Putamen (tissue), 1 donor: Measurements from ENCODE around the gene ADAP1.

Source experiments
- DNase-seq: peaks from one replicate; pipeline ENCODE4 v3.0.0-alpha.2; 2016; ENCODE audit warnings: low spot score

The ADAP1 gene

GRCh38 chr7:894164-894867 lies 60.2 kb downstream of the ADAP1 start:
- DNase-seq = no peak

GRCh38 chr7:893686-894085 lies 60.8 kb downstream of the ADAP1 start:
- no peak for DNase-seq

- no peak for DNase-seq
These were observed 61.6 kb downstream of the ADAP1 start for GRCh38 chr7:892648-893593.

GRCh38 chr7:891805-892204 lies 62.7 kb downstream of the ADAP1 start:
- no peak for DNase-seq

GRCh38 chr7:891291-891690 lies 63.2 kb downstream of the ADAP1 start:
- DNase-seq = no peak

- no peak for DNase-seq
These were observed 63.6 kb downstream of the ADAP1 start for GRCh38 chr7:890868-891267.

- no peak for DNase-seq
These were observed 65.1 kb downstream of the ADAP1 start for GRCh38 chr7:889391-889790.

- no peak for DNase-seq
These were observed 65.5 kb downstream of the ADAP1 start for GRCh38 chr7:889025-889390.

- no peak for DNase-seq
These were observed 66.1 kb downstream of the ADAP1 start for GRCh38 chr7:888081-889024.

- DNase-seq = no peak
These were observed 67.0 kb downstream of the ADAP1 start for GRCh38 chr7:887488-887820.

- no peak for DNase-seq
These were observed 67.6 kb downstream of the ADAP1 start for GRCh38 chr7:886626-887487.

GRCh38 chr7:885893-886625 lies 68.4 kb downstream of the ADAP1 start:
- no peak for DNase-seq

GRCh38 chr7:885261-885892 lies 69.1 kb downstream of the ADAP1 start:
- DNase-seq = no peak

GRCh38 chr7:884191-885003 lies 70.1 kb downstream of the ADAP1 start:
- no peak for DNase-seq

GRCh38 chr7:883055-884021 lies 71.1 kb downstream of the ADAP1 start:
- no peak for DNase-seq

GRCh38 chr7:882336-883035 lies 72.0 kb downstream of the ADAP1 start:
- no peak for DNase-seq

- DNase-seq = no peak
These were observed 72.8 kb downstream of the ADAP1 start for GRCh38 chr7:881441-882234.
